Measurements from ENCODE around the gene ACAP1.

DNA sequence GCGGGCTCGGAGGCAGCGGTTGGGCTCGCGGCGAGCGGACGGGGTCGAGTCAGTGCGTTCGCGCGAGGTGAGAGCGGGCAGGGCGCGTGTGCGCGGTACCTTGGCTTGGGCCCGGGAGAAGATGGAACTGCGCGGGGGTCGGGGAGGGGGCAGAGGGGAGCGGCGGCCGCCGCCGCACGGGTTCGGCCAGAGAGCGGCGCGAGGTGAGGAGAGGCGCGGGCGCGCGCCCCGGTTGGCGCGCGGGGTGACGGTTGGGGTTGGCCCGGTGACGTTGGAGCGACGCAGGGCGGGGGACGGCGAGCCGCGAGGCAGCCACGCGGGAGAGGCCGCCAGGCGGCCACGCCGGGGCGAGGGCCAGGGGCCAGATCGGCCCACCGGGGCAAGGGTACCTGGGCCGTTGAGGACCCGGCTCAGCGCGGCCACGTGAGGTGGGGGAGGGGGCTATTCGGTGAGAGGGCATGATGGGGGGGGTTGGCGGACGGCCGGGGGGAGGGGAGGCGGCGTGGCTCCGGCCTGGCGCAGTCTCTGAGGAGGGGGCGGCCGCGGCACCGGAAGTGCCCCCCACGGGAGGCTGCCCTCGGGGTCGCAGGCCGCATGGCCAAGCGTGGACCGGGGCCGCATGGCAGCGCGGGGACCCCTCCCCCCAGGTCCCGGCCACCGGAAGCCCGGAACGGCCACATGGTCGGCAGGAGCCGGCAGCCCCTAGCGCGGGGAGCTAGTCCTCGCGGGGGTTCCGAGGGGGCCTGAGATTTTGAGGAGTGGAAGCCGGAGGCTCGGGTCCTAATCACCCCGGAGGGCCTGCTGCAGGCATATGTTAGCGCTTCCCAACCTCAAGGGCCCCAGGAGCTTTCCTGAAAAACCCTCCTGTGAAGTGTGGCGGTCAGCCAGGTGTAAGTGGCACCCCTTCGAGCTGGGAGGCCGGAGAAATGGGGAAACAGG lies 28.4 kb upstream of the ACAP1 start:
- TF ChIP-seq, protein P1, sequence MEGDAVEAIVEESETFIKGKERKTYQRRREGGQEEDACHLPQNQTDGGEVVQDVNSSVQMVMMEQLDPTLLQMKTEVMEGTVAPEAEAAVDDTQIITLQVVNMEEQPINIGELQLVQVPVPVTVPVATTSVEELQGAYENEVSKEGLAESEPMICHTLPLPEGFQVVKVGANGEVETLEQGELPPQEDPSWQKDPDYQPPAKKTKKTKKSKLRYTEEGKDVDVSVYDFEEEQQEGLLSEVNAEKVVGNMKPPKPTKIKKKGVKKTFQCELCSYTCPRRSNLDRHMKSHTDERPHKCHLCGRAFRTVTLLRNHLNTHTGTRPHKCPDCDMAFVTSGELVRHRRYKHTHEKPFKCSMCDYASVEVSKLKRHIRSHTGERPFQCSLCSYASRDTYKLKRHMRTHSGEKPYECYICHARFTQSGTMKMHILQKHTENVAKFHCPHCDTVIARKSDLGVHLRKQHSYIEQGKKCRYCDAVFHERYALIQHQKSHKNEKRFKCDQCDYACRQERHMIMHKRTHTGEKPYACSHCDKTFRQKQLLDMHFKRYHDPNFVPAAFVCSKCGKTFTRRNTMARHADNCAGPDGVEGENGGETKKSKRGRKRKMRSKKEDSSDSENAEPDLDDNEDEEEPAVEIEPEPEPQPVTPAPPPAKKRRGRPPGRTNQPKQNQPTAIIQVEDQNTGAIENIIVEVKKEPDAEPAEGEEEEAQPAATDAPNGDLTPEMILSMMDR (IDR thresholded peaks at IDR 0.05) = no peak
- TF ChIP-seq, protein P2, sequence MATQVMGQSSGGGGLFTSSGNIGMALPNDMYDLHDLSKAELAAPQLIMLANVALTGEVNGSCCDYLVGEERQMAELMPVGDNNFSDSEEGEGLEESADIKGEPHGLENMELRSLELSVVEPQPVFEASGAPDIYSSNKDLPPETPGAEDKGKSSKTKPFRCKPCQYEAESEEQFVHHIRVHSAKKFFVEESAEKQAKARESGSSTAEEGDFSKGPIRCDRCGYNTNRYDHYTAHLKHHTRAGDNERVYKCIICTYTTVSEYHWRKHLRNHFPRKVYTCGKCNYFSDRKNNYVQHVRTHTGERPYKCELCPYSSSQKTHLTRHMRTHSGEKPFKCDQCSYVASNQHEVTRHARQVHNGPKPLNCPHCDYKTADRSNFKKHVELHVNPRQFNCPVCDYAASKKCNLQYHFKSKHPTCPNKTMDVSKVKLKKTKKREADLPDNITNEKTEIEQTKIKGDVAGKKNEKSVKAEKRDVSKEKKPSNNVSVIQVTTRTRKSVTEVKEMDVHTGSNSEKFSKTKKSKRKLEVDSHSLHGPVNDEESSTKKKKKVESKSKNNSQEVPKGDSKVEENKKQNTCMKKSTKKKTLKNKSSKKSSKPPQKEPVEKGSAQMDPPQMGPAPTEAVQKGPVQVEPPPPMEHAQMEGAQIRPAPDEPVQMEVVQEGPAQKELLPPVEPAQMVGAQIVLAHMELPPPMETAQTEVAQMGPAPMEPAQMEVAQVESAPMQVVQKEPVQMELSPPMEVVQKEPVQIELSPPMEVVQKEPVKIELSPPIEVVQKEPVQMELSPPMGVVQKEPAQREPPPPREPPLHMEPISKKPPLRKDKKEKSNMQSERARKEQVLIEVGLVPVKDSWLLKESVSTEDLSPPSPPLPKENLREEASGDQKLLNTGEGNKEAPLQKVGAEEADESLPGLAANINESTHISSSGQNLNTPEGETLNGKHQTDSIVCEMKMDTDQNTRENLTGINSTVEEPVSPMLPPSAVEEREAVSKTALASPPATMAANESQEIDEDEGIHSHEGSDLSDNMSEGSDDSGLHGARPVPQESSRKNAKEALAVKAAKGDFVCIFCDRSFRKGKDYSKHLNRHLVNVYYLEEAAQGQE (IDR thresholded peaks at IDR 0.05; ENCODE audit: insufficient read depth in 1 of 2, low read depth in 2 of 2, low read length in 1 of 2) = no peak
